HG02970 (cell line): ENCODE measurements around the gene PCDHB15.
"Not testable (repeated sequence)": the region's sequence is repeated elsewhere in the genome, so short reads cannot be mapped to it uniquely, and the experiment has no call there.

Source experiments
- ATAC-seq: cut with Tn5 transposase; IDR thresholded peaks from one replicate; pipeline ENCODE4 v1.9.1; 2021; ENCODE audit warnings: mild to moderate bottlenecking, moderate library complexity, moderate number of reproducible peaks; ENCODE audit not compliant: unreplicated experiment, low FRiP score

The PCDHB15 gene

GRCh38 chr5:141245250-141245717 lies at the start of gene PCDHB15:
Gene PCDHB15 (plus strand): TSS chr5:141245395. CDS start chr5:141245579, 184 bp downstream.
- no peak for ATAC-seq

GRCh38 chr5:141196363-141196762 lies 48.8 kb upstream of the PCDHB15 start:
- ATAC-seq = no peak

GRCh38 chr5:141199359-141200235 lies 45.6 kb upstream of the PCDHB15 start, which contains the start of gene PCDHB11:
Gene PCDHB11 (plus strand): TSS chr5:141199627. CDS start chr5:141199775, 148 bp downstream.
- ATAC-seq = no peak

DNA sequence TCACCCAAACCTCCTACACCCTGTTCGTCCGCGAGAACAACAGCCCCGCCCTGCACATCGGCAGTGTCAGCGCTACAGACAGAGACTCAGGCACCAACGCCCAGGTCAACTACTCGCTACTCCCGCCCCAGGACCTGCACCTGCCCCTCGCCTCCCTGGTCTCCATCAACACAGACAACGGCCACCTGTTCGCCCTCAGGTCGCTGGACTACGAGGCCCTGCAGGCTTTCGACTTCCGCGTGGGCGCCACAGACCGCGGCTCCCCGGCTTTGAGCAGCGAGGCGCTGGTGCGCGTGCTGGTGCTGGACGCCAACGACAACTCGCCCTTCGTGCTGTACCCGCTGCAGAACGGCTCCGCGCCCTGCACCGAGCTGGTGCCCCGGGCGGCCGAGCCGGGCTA lies 44.1 kb upstream of the PCDHB15 start:
- not testable (repeated sequence) for ATAC-seq

DNA sequence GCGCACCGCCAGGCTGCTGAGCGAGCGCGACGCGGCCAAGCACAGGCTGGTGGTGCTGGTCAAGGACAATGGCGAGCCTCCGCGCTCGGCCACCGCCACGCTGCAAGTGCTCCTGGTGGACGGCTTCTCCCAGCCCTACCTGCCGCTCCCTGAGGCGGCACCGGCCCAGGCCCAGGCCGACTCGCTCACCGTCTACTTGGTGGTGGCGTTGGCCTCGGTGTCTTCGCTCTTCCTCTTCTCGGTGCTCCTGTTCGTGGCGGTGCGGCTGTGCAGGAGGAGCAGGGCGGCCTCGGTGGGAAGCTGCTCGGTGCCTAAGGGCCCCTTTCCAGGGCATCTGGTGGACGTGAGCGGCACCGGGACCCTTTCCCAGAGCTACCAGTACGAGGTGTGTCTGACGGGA lies 43.5 kb upstream of the PCDHB15 start:
- not testable (repeated sequence) for ATAC-seq

DNA sequence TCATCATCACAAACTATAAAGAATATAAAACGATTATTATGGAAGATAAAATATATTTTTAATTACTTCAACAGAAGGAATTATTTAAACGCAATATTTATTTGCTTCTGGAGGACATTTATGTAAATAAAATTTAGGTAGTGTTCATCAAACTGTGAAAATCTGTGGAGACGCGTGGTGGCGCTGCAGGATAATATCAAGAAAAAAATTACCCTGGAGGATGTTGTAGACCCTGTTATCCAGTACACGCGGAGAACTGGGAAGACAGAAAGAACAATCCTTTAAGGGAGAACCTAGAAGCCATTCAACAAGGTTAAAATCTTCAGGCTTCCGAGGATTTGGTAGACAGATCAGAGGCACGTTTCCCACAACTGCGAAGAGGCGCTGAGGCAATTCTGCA lies 36.7 kb upstream of the PCDHB15 start, which contains the start of gene PCDHB12:
TSS of gene PCDHB12 (plus strand) at position 242 of the 400 bp plus-strand sequence. CDS start 189 bp downstream, outside the sequence.
- no peak for ATAC-seq

GRCh38 chr5:141210281-141210680 lies 34.9 kb upstream of the PCDHB15 start:
- ATAC-seq = not testable (repeated sequence)

DNA sequence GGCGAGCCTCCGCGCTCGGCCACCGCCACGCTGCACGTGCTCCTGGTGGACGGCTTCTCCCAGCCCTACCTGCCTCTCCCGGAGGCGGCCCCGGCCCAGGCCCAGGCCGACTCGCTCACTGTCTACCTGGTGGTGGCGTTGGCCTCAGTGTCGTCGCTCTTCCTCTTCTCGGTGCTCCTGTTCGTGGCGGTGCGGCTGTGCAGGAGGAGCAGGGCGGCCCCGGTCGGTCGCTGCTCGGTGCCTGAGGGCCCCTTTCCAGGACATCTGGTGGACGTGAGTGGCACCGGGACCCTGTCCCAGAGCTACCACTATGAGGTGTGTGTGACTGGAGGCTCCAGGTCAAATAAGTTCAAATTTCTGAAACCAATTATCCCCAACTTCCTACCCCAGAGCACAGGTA lies 34.3 kb upstream of the PCDHB15 start:
- not testable (repeated sequence) for ATAC-seq

DNA sequence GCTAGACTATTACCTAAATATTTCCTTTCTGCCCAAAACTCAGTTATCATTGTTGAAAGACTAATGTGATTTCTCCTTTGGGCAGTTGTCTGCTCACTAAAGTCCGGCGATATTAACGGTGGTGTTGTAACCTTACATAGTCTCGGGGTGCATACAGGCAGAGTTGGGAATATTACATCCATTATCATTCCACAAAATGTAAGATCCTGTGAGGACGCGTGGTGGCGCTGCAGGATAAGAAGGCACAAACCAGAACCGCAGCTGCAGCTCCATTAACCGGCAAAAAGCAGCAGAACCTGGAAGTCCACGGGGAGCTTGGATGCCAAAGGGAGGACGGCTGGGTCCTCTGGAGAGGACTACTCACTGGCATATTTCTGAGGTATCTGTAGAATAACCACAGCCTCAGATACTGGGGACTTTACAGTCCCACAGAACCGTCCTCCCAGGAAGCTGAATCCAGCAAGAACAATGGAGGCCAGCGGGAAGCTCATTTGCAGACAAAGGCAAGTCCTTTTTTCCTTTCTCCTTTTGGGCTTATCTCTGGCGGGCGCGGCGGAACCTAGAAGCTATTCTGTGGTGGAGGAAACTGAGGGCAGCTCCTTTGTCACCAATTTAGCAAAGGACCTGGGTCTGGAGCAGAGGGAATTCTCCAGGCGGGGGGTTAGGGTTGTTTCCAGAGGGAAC lies 31.4 kb upstream of the PCDHB15 start, which contains the start of gene PCDHB13:
TSS of gene PCDHB13 (plus strand) at position 264 of the 684 bp plus-strand sequence. CDS start at position 469, 205 bp downstream.
- not testable (repeated sequence) for ATAC-seq

DNA sequence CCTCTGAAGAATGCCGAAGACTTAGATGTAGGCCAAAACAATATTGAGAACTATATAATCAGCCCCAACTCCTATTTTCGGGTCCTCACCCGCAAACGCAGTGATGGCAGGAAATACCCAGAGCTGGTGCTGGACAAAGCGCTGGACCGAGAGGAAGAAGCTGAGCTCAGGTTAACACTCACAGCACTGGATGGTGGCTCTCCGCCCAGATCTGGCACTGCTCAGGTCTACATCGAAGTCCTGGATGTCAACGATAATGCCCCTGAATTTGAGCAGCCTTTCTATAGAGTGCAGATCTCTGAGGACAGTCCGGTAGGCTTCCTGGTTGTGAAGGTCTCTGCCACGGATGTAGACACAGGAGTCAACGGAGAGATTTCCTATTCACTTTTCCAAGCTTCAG lies 30.6 kb upstream of the PCDHB15 start:
- not testable (repeated sequence) for ATAC-seq

DNA sequence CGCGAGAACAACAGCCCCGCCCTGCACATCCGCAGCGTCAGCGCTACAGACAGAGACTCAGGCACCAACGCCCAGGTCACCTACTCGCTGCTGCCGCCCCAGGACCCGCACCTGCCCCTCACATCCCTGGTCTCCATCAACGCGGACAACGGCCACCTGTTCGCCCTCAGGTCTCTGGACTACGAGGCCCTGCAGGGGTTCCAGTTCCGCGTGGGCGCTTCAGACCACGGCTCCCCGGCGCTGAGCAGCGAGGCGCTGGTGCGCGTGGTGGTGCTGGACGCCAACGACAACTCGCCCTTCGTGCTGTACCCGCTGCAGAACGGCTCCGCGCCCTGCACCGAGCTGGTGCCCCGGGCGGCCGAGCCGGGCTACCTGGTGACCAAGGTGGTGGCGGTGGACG lies 29.7 kb upstream of the PCDHB15 start:
- ATAC-seq = not testable (repeated sequence)

GRCh38 chr5:141216035-141216434 lies 29.2 kb upstream of the PCDHB15 start:
- ATAC-seq = not testable (repeated sequence)

- ATAC-seq = no peak
These were observed 21.9 kb upstream of the PCDHB15 start, which contains the start of gene PCDHB14 for GRCh38 chr5:141223112-141223783. Gene PCDHB14 (plus strand): TSS chr5:141223343. CDS start chr5:141223506, 163 bp downstream.

DNA sequence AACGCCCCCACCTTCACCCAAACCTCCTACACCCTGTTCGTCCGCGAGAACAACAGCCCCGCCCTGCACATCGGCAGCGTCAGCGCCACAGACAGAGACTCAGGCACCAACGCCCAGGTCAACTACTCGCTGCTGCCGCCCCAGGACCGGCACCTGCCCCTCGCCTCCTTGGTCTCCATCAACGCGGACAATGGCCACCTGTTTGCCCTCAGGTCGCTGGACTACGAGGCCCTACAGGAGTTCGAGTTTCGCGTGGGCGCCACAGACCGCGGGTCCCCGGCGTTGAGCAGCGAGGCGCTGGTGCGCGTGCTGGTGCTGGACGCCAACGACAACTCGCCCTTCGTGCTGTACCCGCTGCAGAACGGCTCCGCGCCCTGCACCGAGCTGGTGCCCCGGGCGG lies 20.4 kb upstream of the PCDHB15 start:
- ATAC-seq = not testable (repeated sequence)

GRCh38 chr5:141225421-141225820 lies 19.8 kb upstream of the PCDHB15 start:
- not testable (repeated sequence) for ATAC-seq

GRCh38 chr5:141234109-141234667 lies 11.0 kb upstream of the PCDHB15 start:
- ATAC-seq = no peak

DNA sequence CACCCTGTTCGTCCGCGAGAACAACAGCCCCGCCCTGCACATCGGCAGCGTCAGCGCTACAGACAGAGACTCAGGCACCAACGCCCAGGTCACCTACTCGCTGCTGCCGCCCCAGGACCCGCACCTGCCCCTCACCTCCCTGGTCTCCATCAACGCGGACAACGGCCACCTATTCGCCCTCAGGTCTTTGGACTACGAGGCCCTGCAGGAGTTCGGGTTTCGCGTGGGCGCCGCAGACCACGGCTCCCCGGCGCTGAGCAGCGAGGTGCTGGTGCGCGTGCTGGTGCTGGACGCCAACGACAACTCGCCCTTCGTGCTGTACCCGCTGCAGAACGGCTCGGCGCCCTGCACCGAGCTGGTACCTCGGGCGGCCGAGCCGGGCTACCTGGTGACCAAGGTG lies 9.3 kb upstream of the PCDHB15 start:
- ATAC-seq = not testable (repeated sequence)

GRCh38 chr5:141236516-141237313 lies 8.5 kb upstream of the PCDHB15 start:
- ATAC-seq = no peak

GRCh38 chr5:141241496-141241895 lies 3.7 kb upstream of the PCDHB15 start:
- ATAC-seq = no peak
